ENCODE measurements around the gene CHKA. TPM values are rescaled to one million over a fixed set of nuclear protein-coding genes. Genes with fewer than 3 reads are reported as not detected.

CHKA gene
- total and polyA plus RNA-seq, 9 of the 15 experiments (the other 6 are each of a cell fraction or from before 2014, with no cell fraction given): 3.6 to 37.0 (median 30.2) TPM

- H3K4me1 ChIP-seq (replicated peaks in 1 of 2; ENCODE audit: control insufficient read depth in 2 of 2, insufficient read depth in 2 of 2, low read length in 2 of 2): peaks cover 0 to 72% of the 10 kb centered on the region in 2 experiments; a peak in 2 of 5 replicates
These were observed 104.9 kb downstream of the CHKA start for GRCh38 chr11:68016161-68016903.

More at GRCh38 chr11:68016161-68016903, 104.9 kb downstream of the CHKA start:
- Histone ChIP-seq H3K79me2 (ENCODE audit: control insufficient read depth, insufficient read depth, low read length) (no peaks in the 10 kb centered on the region), H3K9ac (ENCODE audit: insufficient read depth in 1 of 2, low read depth in 2 of 2, low read length in 2 of 2) (peak overlapping the region in 1 of 2 experiments; percentile 55; a peak in 2 of 4 replicates), H3K4me2 (ENCODE audit: insufficient read depth, low read length) (no peak overlapping the region), H3K9me3 (replicated peaks; ENCODE audit: control insufficient read depth, insufficient read depth, low read depth, low read length) (no peaks in the 10 kb centered on the region), H3K4me3 (no peak overlapping the region), H4K20me1 (replicated peaks; ENCODE audit: control insufficient read depth, insufficient read depth, low read length) (peaks cover 3% of the 10 kb centered on the region; the same call in 1 of the 2 replicates), H3K9me1 (ENCODE audit: control insufficient read depth, insufficient read depth, low read length) (no peaks in the 10 kb centered on the region), H2AFZ (ENCODE audit: low read depth, low read length) (no peak overlapping the region), H3K27me3 (ENCODE audit: control insufficient read depth in 2 of 2, insufficient read depth in 2 of 2, low read length in 2 of 2) (no peaks in the 10 kb centered on the region), H3K27ac (ENCODE audit: extremely low read depth, low read depth, low read length) (no peak overlapping the region), H3K36me3 (ENCODE audit: control insufficient read depth, insufficient read depth, low read length) (no peaks in the 10 kb centered on the region)
- intact Hi-C loops (cut with micrococcal nuclease) (no loop called here), in situ Hi-C loops (cut with MboI) (no loop called here)
- DNase-seq (ENCODE audit: extremely low read depth in 1 of 4, low spot score in 3 of 4): no peak
- ATAC-seq: peak; percentile 49
- POLR2A ChIA-PET: no interaction called here
- 25% methylated on average over 9 of the region's 13 CpGs for WGBS (ENCODE audit: insufficient coverage, low coverage, missing lambda C conversion rate)
- BruUV-seq (replicated peaks): no TSS peak
- no peak for FAIRE-seq
- CTCF ChIA-PET (ENCODE audit: low intra/inter-chr PET ratio): no interaction called here
- TF ChIP-seq CTCF (IDR thresholded peaks at IDR 0.05 in 2 of 3, conservative IDR thresholded peaks at IDR 0.05 in 1 of 3; ENCODE audit: insufficient read depth in 2 of 3, low read depth in 1 of 3, low read length in 3 of 3) (0 out of 6 replicates have a peak, but pooled peaks of 1 of the 3 experiments have one; percentile 22), BCOR (IDR thresholded peaks at IDR 0.05) (peak; percentile 39; the same call in 1 of the 2 replicates), RHOXF2B (CRISPR knock-in tag; conservative IDR thresholded peaks at IDR 0.05) (no peak)
